ENCODE results near the gene OSTM1. TPM values are rescaled to one million over a fixed set of nuclear protein-coding genes. Genes with fewer than 3 reads are reported as not detected.
A peak's percentile ranks its signal among the peaks of the same experiment; 100 is the strongest.

Gene OSTM1
- polyA plus RNA-seq, 3 donors, result 13.4 to 60.1 (median 49.7) TPM

GRCh38 chr6:108120311-108120710 is 45.8 kb upstream of the OSTM1 start:
- H3K4me2 ChIP-seq (replicated peaks; ENCODE audit: extremely low read depth, low read length, poor library complexity, severe bottlenecking), result no peak overlapping the region
- Mint-ChIP-seq H3K4me3 (peak overlapping the region in 1 of 2 donors; percentile 99), H3K36me3 (peaks cover 13 to 27% of the 10 kb centered on the region in 2 donors), H3K4me1 (peaks cover 42% of the 10 kb centered on the region), H3K9me3 (peaks cover 2 to 45% (median 32%) of the 10 kb centered on the region in 7 donors), H3K27ac (no peak overlapping the region), H3K27me3 (ENCODE audit: low read depth in 3 of 3) (peaks cover 95 to 99% (median 98%) of the 10 kb centered on the region in 3 donors)
- H3K9me3 ChIP-seq (replicated peaks in 1 of 2; ENCODE audit: control insufficient read depth in 1 of 2, insufficient read depth in 1 of 2, low read length in 2 of 2), result peaks cover 0 to 46% of the 10 kb centered on the region in 2 donors
- H3K9ac ChIP-seq (ENCODE audit: insufficient read depth, low read length, poor library complexity, severe bottlenecking), result no peak overlapping the region
- TF ChIP-seq CTCF (IDR thresholded peaks at IDR 0.05), result no peak
- H4K20me1 ChIP-seq (ENCODE audit: insufficient read depth, low read length), result no peaks in the 10 kb centered on the region
- no peak for DNase-seq
- intact Hi-C loops (cut with micrococcal nuclease), result no loop called here
- no peak overlapping the region for H3K27ac ChIP-seq (ENCODE audit: low read depth in 1 of 2, low read length in 2 of 2)
- H2AFZ ChIP-seq (ENCODE audit: insufficient read depth, low read depth, low read length, poor library complexity, severe bottlenecking), result no peak overlapping the region
- H3K4me3 ChIP-seq (replicated peaks in 1 of 3; ENCODE audit: low read depth in 2 of 3, low read length in 3 of 3), result no peak overlapping the region
- no CpG with 5 or more reads among the region's 12 CpGs for WGBS (ENCODE audit: insufficient coverage)
- H3K4me1 ChIP-seq (ENCODE audit: control insufficient read depth in 1 of 2, insufficient read depth in 2 of 2, low read length in 2 of 2), result peaks cover 30 to 39% of the 10 kb centered on the region in 2 donors
- peaks cover 92 to 97% of the 10 kb centered on the region in 2 donors for H3K27me3 ChIP-seq (ENCODE audit: control insufficient read depth in 2 of 2, insufficient read depth in 2 of 2, low read length in 2 of 2)
- no peaks in the 10 kb centered on the region for H3K36me3 ChIP-seq (replicated peaks in 1 of 2; ENCODE audit: control insufficient read depth in 1 of 2, insufficient read depth in 2 of 2, low read length in 2 of 2)
- no peaks in the 10 kb centered on the region for H3K79me2 ChIP-seq (ENCODE audit: insufficient read depth, low read length)

- H3K4me3 Mint-ChIP-seq, result peak overlapping the region in 1 of 2 donors; percentile 99
- Histone ChIP-seq H3K27ac (ENCODE audit: low read depth in 1 of 2, low read length in 2 of 2) (no peak overlapping the region), H3K4me3 (replicated peaks in 1 of 3; ENCODE audit: low read depth in 2 of 3, low read length in 3 of 3) (peak overlapping the region in 1 of 3 experiments; percentile 64), H3K9me3 (replicated peaks in 1 of 2; ENCODE audit: control insufficient read depth in 1 of 2, insufficient read depth in 1 of 2, low read length in 2 of 2) (peaks cover 0 to 49% of the 10 kb centered on the region in 2 donors), H3K79me2 (ENCODE audit: insufficient read depth, low read length) (no peaks in the 10 kb centered on the region), H3K27me3 (ENCODE audit: control insufficient read depth in 2 of 2, insufficient read depth in 2 of 2, low read length in 2 of 2) (peaks cover 91 to 97% of the 10 kb centered on the region in 2 donors), H4K20me1 (ENCODE audit: insufficient read depth, low read length) (no peaks in the 10 kb centered on the region), H3K4me2 (replicated peaks; ENCODE audit: extremely low read depth, low read length, poor library complexity, severe bottlenecking) (no peak overlapping the region), H2AFZ (ENCODE audit: insufficient read depth, low read depth, low read length, poor library complexity, severe bottlenecking) (no peak overlapping the region), H3K9ac (ENCODE audit: insufficient read depth, low read length, poor library complexity, severe bottlenecking) (no peak overlapping the region), H3K4me1 (ENCODE audit: control insufficient read depth in 1 of 2, insufficient read depth in 2 of 2, low read length in 2 of 2) (peaks cover 35 to 45% of the 10 kb centered on the region in 2 donors), H3K36me3 (replicated peaks in 1 of 2; ENCODE audit: control insufficient read depth in 1 of 2, insufficient read depth in 2 of 2, low read length in 2 of 2) (no peaks in the 10 kb centered on the region)
- intact Hi-C loops (cut with micrococcal nuclease), result loop anchor here in 1 of 2 donors (10.0 kb wide), 1 partner anchor 405 kb away; no protein-coding TSS in a partner anchor
- H3K27me3 Mint-ChIP-seq (ENCODE audit: low read depth in 3 of 3), result peaks cover 95 to 99% (median 98%) of the 10 kb centered on the region in 3 donors
- H3K27ac Mint-ChIP-seq, result no peak overlapping the region
- 10% methylated on average over 22 of the region's 24 CpGs for WGBS (ENCODE audit: insufficient coverage)
- peaks cover 2 to 50% (median 35%) of the 10 kb centered on the region in 7 donors for H3K9me3 Mint-ChIP-seq
- peaks cover 17 to 30% of the 10 kb centered on the region in 2 donors for H3K36me3 Mint-ChIP-seq
- peaks cover 47% of the 10 kb centered on the region for H3K4me1 Mint-ChIP-seq
- no peak for TF ChIP-seq CTCF (IDR thresholded peaks at IDR 0.05)
- DNase-seq, result no peak
These were observed 45.2 kb upstream of the OSTM1 start for GRCh38 chr6:108119769-108120141.
